ENCODE results near the gene TMPRSS9.
"Not testable (repeated sequence)": the region's sequence is repeated elsewhere in the genome, so short reads cannot be mapped to it uniquely, and the experiment has no call there.

Gene TMPRSS9

GRCh38 chr19:2461751-2462634, 101.9 kb downstream of the TMPRSS9 start:
- Histone ChIP-seq H3K36me3 (ENCODE audit: insufficient read depth, low read length) (no peaks in the 10 kb centered on the region), H3K79me2 (ENCODE audit: insufficient read depth, low read length) (peaks cover 4% of the 10 kb centered on the region; the same call in 1 of the 2 replicates), H3K27me3 (ENCODE audit: insufficient read depth, low read length, poor library complexity, severe bottlenecking) (no peaks in the 10 kb centered on the region), H3K4me3 (ENCODE audit: low read length, poor library complexity, severe bottlenecking) (no peak overlapping the region), H4K20me1 (ENCODE audit: insufficient read depth, low read length, poor library complexity, severe bottlenecking) (no peaks in the 10 kb centered on the region), H3K9me3 (ENCODE audit: insufficient read depth, low read depth, low read length) (no peaks in the 10 kb centered on the region), H3K9me2 (replicated peaks; ENCODE audit: low read depth, low read length) (no peaks in the 10 kb centered on the region), H3K9ac (ENCODE audit: low read depth, low read length, poor library complexity, severe bottlenecking) (no peak overlapping the region), H3F3A (ENCODE audit: low read depth) (0 out of 2 replicates have a peak, but pooled peaks cover 3% of the 10 kb centered on the region), H3K4me1 (ENCODE audit: insufficient read depth, low read length, poor library complexity, severe bottlenecking) (peaks cover 6% of the 10 kb centered on the region), H2AFZ (ENCODE audit: low read length) (no peak overlapping the region), H3K4me2 (ENCODE audit: low read depth, low read length, poor library complexity, severe bottlenecking) (no peak overlapping the region)
- TF ChIP-seq CTCF (conservative IDR thresholded peaks at IDR 0.05; ENCODE audit: low read length), result no peak
- TF ChIP-seq EZH2phosphoT487 (IDR thresholded peaks at IDR 0.05; ENCODE audit: borderline replicate concordance), result no peak

- TF ChIP-seq EZH2phosphoT487 (IDR thresholded peaks at IDR 0.05; ENCODE audit: borderline replicate concordance), result no peak
- TF ChIP-seq CTCF (conservative IDR thresholded peaks at IDR 0.05; ENCODE audit: low read length), result no peak
- H3K79me2 ChIP-seq (ENCODE audit: insufficient read depth, low read length), result no peaks in the 10 kb centered on the region
- H2AFZ ChIP-seq (ENCODE audit: low read length), result no peak overlapping the region
- no peaks in the 10 kb centered on the region for H3K27me3 ChIP-seq (ENCODE audit: insufficient read depth, low read length, poor library complexity, severe bottlenecking)
- H3K9me3 ChIP-seq (ENCODE audit: insufficient read depth, low read depth, low read length), result no peaks in the 10 kb centered on the region
- H4K20me1 ChIP-seq (ENCODE audit: insufficient read depth, low read length, poor library complexity, severe bottlenecking), result no peaks in the 10 kb centered on the region
- no peaks in the 10 kb centered on the region for H3K9me2 ChIP-seq (replicated peaks; ENCODE audit: low read depth, low read length)
- no peak overlapping the region for H3K4me3 ChIP-seq (ENCODE audit: low read length, poor library complexity, severe bottlenecking)
- H3K36me3 ChIP-seq (ENCODE audit: insufficient read depth, low read length), result no peaks in the 10 kb centered on the region
- H3F3A ChIP-seq (ENCODE audit: low read depth), result no peaks in the 10 kb centered on the region
- no peaks in the 10 kb centered on the region for H3K4me1 ChIP-seq (ENCODE audit: insufficient read depth, low read length, poor library complexity, severe bottlenecking)
- no peak overlapping the region for H3K4me2 ChIP-seq (ENCODE audit: low read depth, low read length, poor library complexity, severe bottlenecking)
- H3K9ac ChIP-seq (ENCODE audit: low read depth, low read length, poor library complexity, severe bottlenecking), result no peak overlapping the region
Measured at GRCh38 chr19:2462635-2463421, 102.8 kb downstream of the TMPRSS9 start.

DNA sequence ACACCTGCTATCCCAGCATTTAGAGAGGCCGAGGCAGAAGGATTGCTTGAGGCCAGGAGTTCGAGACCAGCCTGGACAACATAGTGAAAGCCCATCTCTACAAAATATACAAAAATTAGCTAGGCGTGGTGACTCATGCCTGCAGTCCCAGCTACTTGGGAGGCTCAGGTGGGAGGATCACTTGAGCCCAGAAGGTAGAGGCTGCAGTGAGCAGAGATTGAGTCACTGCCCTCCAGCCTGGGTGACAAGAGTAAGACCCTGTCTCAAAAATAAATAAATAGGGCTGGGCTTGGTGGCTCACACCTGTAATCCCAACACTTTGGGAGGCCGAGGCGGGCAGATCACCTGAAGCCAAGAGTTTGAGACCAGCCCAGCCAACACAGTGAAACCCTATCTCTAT, 103.6 kb downstream of the TMPRSS9 start:
- not testable (repeated sequence) for H3K9me3 ChIP-seq (ENCODE audit: insufficient read depth, low read depth, low read length); H3K4me1 ChIP-seq (ENCODE audit: insufficient read depth, low read length, poor library complexity, severe bottlenecking); H3F3A ChIP-seq (ENCODE audit: low read depth); H3K79me2 ChIP-seq (ENCODE audit: insufficient read depth, low read length); H2AFZ ChIP-seq (ENCODE audit: low read length); H3K9me2 ChIP-seq (replicated peaks; ENCODE audit: low read depth, low read length); H3K27me3 ChIP-seq (ENCODE audit: insufficient read depth, low read length, poor library complexity, severe bottlenecking); H3K4me3 ChIP-seq (ENCODE audit: low read length, poor library complexity, severe bottlenecking); H3K36me3 ChIP-seq (ENCODE audit: insufficient read depth, low read length); H4K20me1 ChIP-seq (ENCODE audit: insufficient read depth, low read length, poor library complexity, severe bottlenecking); H3K9ac ChIP-seq (ENCODE audit: low read depth, low read length, poor library complexity, severe bottlenecking); H3K4me2 ChIP-seq (ENCODE audit: low read depth, low read length, poor library complexity, severe bottlenecking)
